Upper lobe of left lung (tissue), 4 donors: ENCODE data around the gene TYRP1.

Experiments
- CTCF ChIP-seq, 6 experiments: fragments of 450-650 bp in 4 of 6; fragments of 200-600 bp in 2 of 6; sonication (generic) in 2 of 6; IDR thresholded peaks; one replicate each; pipeline ENCODE4 v1.5.1; 2016 to 2019; ENCODE audit warnings: antibody characterized with exemption in 6 of 6
- POLR2AphosphoS5 ChIP-seq, 2 donors: sonication (generic); formaldehyde crosslinking; IDR thresholded peaks; one replicate each; pipeline ENCODE4 v1.5.1; 2017; ENCODE audit warnings: antibody characterized with exemption in 2 of 2

GRCh38 chr9:12659220-12659619 is 34.0 kb upstream of the TYRP1 start:
- TF ChIP-seq CTCF (IDR thresholded peaks at IDR 0.05) = no peak
- no peak for TF ChIP-seq POLR2AphosphoS5 (IDR thresholded peaks at IDR 0.05)
